ENCODE data around the gene ZNF575.
A peak's percentile ranks its signal among the peaks of the same experiment; 100 is the strongest.

The ZNF575 gene

DNA sequence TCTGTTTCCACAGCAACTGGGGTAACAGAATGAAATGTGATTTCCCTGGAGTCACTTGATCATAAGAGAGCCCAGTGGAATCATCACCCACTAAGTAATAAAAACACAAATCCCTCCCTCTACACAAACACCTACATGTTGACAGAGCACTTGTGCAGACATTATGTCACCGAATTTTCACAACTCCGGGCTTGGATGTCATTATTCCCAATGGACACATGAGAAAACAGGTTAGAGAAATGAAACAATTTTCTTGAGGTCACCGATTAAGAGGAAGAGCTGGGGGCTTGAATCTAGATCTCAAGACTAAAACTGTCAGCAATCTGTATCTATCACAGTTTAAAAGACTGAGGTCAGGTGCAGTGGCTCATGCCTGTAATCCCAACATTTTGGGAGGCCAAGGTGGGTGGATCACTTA, 39.2 kb downstream of the ZNF575 start:
- CTCF ChIA-PET, result interaction anchor here (0.6 to 12.5 kb wide), 5 partner anchors 11 to 50 kb away, joined by 3 to 167 read pairs (median 4); partner anchors contain the start of gene IRGQ
- H3K4me3 ChIP-seq (ENCODE audit: low read depth, low read length), result no peak overlapping the region
- peak overlapping the region; percentile 61 for H3K27ac ChIP-seq (ENCODE audit: extremely low read depth, low read depth, low read length)
- peaks cover 25 to 58% of the 10 kb centered on the region in 2 experiments for H3K36me3 ChIP-seq (ENCODE audit: control insufficient read depth in 2 of 2, insufficient read depth in 1 of 2, low read length in 2 of 2)
- POLR2A ChIA-PET, result interaction anchor here (0.5 to 2.4 kb wide), 3 partner anchors 13 to 23 kb away, joined by 3 to 17 read pairs (median 10); partner anchors contain the start of genes IRGQ and ZNF576
- H3K4me1 ChIP-seq (ENCODE audit: control insufficient read depth, insufficient read depth, low read length), result peaks cover 39% of the 10 kb centered on the region
- no peaks in the 10 kb centered on the region for H3K9me3 ChIP-seq (ENCODE audit: control insufficient read depth, insufficient read depth, low read depth, low read length)
- no peak for TF ChIP-seq ZNF514 (tag by site-specific recombination; IDR thresholded peaks at IDR 0.05)
- TF ChIP-seq, protein P1, sequence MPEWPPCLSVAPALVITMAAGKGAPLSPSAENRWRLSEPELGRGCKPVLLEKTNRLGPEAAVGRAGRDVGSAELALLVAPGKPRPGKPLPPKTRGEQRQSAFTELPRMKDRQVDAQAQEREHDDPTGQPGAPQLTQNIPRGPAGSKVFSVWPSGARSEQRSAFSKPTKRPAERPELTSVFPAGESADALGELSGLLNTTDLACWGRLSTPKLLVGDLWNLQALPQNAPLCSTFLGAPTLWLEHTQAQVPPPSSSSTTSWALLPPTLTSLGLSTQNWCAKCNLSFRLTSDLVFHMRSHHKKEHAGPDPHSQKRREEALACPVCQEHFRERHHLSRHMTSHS (tag by site-specific recombination; IDR thresholded peaks at IDR 0.05), result no peak
- TF ChIP-seq ZNF501 (tag by site-specific recombination; IDR thresholded peaks at IDR 0.05), result no peak
- peak; percentile 95 for TF ChIP-seq GFI1B (tag by site-specific recombination; IDR thresholded peaks at IDR 0.05)
- TF ChIP-seq, protein P2, sequence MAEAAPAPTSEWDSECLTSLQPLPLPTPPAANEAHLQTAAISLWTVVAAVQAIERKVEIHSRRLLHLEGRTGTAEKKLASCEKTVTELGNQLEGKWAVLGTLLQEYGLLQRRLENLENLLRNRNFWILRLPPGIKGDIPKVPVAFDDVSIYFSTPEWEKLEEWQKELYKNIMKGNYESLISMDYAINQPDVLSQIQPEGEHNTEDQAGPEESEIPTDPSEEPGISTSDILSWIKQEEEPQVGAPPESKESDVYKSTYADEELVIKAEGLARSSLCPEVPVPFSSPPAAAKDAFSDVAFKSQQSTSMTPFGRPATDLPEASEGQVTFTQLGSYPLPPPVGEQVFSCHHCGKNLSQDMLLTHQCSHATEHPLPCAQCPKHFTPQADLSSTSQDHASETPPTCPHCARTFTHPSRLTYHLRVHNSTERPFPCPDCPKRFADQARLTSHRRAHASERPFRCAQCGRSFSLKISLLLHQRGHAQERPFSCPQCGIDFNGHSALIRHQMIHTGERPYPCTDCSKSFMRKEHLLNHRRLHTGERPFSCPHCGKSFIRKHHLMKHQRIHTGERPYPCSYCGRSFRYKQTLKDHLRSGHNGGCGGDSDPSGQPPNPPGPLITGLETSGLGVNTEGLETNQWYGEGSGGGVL (tag by site-specific recombination; IDR thresholded peaks at IDR 0.05), result peak; percentile 78
- peak; percentile 48 for TF ChIP-seq FEZF1 (tag by site-specific recombination; IDR thresholded peaks at IDR 0.05)
- peak; percentile 99 for TF ChIP-seq BCL11A (tag by site-specific recombination; IDR thresholded peaks at IDR 0.05; ENCODE audit: low read depth)
- TF ChIP-seq, protein P3, sequence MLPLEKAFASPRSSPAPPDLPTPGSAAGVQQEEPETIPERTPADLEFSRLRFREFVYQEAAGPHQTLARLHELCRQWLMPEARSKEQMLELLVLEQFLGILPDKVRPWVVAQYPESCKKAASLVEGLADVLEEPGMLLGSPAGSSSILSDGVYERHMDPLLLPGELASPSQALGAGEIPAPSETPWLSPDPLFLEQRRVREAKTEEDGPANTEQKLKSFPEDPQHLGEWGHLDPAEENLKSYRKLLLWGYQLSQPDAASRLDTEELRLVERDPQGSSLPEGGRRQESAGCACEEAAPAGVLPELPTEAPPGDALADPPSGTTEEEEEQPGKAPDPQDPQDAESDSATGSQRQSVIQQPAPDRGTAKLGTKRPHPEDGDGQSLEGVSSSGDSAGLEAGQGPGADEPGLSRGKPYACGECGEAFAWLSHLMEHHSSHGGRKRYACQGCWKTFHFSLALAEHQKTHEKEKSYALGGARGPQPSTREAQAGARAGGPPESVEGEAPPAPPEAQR (tag by site-specific recombination; IDR thresholded peaks at IDR 0.05), result no peak
- TF ChIP-seq ZNF621 (tag by site-specific recombination; IDR thresholded peaks at IDR 0.05), result 0 out of 2 replicates have a peak, but pooled peaks have one; percentile 29
- peak; percentile 82 for TF ChIP-seq ZSCAN23 (tag by site-specific recombination; IDR thresholded peaks at IDR 0.05)
- TF ChIP-seq KLF1 (tag by site-specific recombination; IDR thresholded peaks at IDR 0.05), result peak; percentile 100
- peak; percentile 82 for TF ChIP-seq ZNF184 (tag by site-specific recombination; IDR thresholded peaks at IDR 0.05)
- TF ChIP-seq, protein P4, sequence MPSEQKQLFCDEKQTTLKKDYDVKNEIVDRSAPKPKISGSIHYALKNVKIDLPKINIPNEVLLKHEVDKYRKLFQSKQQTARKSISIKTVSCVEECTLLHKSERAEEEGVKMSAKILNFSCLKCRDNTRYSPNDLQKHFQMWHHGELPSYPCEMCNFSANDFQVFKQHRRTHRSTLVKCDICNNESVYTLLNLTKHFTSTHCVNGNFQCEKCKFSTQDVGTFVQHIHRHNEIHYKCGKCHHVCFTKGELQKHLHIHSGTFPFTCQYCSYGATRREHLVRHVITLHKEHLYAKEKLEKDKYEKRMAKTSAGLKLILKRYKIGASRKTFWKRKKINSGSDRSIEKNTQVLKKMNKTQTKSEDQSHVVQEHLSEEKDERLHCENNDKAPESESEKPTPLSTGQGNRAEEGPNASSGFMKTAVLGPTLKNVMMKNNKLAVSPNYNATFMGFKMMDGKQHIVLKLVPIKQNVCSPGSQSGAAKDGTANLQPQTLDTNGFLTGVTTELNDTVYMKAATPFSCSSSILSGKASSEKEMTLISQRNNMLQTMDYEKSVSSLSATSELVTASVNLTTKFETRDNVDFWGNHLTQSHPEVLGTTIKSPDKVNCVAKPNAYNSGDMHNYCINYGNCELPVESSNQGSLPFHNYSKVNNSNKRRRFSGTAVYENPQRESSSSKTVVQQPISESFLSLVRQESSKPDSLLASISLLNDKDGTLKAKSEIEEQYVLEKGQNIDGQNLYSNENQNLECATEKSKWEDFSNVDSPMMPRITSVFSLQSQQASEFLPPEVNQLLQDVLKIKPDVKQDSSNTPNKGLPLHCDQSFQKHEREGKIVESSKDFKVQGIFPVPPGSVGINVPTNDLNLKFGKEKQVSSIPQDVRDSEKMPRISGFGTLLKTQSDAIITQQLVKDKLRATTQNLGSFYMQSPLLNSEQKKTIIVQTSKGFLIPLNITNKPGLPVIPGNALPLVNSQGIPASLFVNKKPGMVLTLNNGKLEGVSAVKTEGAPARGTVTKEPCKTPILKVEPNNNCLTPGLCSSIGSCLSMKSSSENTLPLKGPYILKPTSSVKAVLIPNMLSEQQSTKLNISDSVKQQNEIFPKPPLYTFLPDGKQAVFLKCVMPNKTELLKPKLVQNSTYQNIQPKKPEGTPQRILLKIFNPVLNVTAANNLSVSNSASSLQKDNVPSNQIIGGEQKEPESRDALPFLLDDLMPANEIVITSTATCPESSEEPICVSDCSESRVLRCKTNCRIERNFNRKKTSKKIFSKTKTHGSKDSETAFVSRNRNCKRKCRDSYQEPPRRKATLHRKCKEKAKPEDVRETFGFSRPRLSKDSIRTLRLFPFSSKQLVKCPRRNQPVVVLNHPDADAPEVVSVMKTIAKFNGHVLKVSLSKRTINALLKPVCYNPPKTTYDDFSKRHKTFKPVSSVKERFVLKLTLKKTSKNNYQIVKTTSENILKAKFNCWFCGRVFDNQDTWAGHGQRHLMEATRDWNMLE (tag by site-specific recombination; conservative IDR thresholded peaks at IDR 0.05; ENCODE audit: low read depth), result 0 out of 2 replicates have a peak, but pooled peaks have one; percentile 40
- 0 out of 2 replicates have a peak, but pooled peaks have one; percentile 13 for TF ChIP-seq PRDM1 (tag by site-specific recombination; IDR thresholded peaks at IDR 0.05)
- TF ChIP-seq ZNF394 (tag by site-specific recombination; IDR thresholded peaks at IDR 0.05; ENCODE audit: borderline replicate concordance), result peak; percentile 48
- TF ChIP-seq, protein P5, sequence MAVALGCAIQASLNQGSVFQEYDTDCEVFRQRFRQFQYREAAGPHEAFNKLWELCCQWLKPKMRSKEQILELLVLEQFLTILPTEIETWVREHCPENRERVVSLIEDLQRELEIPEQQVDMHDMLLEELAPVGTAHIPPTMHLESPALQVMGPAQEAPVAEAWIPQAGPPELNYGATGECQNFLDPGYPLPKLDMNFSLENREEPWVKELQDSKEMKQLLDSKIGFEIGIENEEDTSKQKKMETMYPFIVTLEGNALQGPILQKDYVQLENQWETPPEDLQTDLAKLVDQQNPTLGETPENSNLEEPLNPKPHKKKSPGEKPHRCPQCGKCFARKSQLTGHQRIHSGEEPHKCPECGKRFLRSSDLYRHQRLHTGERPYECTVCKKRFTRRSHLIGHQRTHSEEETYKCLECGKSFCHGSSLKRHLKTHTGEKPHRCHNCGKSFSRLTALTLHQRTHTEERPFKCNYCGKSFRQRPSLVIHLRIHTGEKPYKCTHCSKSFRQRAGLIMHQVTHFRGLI (tag by site-specific recombination; IDR thresholded peaks at IDR 0.05), result peak; percentile 60; the same call in 1 of the 2 replicates
- TF ChIP-seq ZNF2 (tag by site-specific recombination; IDR thresholded peaks at IDR 0.05), result peak; percentile 87
- peak; percentile 86 for TF ChIP-seq KLF10 (tag by site-specific recombination; IDR thresholded peaks at IDR 0.05)
- TF ChIP-seq ZNF10 (tag by site-specific recombination; IDR thresholded peaks at IDR 0.05), result peak; percentile 69
- no peak for TF ChIP-seq ZNF777 (tag by site-specific recombination; IDR thresholded peaks at IDR 0.05; ENCODE audit: borderline replicate concordance)
- peak; percentile 88; the same call in 1 of the 2 replicates for TF ChIP-seq IKZF3 (tag by site-specific recombination; IDR thresholded peaks at IDR 0.05)
- TF ChIP-seq, protein P6, sequence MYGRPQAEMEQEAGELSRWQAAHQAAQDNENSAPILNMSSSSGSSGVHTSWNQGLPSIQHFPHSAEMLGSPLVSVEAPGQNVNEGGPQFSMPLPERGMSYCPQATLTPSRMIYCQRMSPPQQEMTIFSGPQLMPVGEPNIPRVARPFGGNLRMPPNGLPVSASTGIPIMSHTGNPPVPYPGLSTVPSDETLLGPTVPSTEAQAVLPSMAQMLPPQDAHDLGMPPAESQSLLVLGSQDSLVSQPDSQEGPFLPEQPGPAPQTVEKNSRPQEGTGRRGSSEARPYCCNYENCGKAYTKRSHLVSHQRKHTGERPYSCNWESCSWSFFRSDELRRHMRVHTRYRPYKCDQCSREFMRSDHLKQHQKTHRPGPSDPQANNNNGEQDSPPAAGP (tag by site-specific recombination; IDR thresholded peaks at IDR 0.05), result peak; percentile 100
- peak; percentile 95 for TF ChIP-seq EGR2 (tag by site-specific recombination; IDR thresholded peaks at IDR 0.05; ENCODE audit: low read depth)

Measured in HEK293 (cell line).